OCI-LY3 (cell line): ENCODE results near the gene IL9.
A peak's percentile ranks its signal among the peaks of the same experiment; 100 is the strongest.

Source experiments
- CTCF ChIP-seq: fragments of 200-600, 300-600 bp; sonication (generic); IDR thresholded peaks from 2 replicates; pipeline ENCODE4 v1.5.1; 2014; ENCODE audit warnings: antibody characterized with exemption, low read length, low read depth
- EZH2phosphoT487 ChIP-seq: fragments of 200-600 bp; shearing (Covaris generic); IDR thresholded peaks from 2 replicates; pipeline ENCODE4 v1.6.1; 2018; ENCODE audit warnings: antibody characterized with exemption, mixed run types, low read depth

GRCh38 chr5:135880278-135880677 is 15.4 kb downstream of the IL9 start:
- TF ChIP-seq CTCF (peak; percentile 28), EZH2phosphoT487 (no peak)
